ENCODE results near the gene C19orf81. TPM values are rescaled to one million over a fixed set of nuclear protein-coding genes. Genes with fewer than 3 reads are reported as not detected.
"Not testable (repeated sequence)": the region's sequence is repeated elsewhere in the genome, so short reads cannot be mapped to it uniquely, and the experiment has no call there.

C19orf81 gene
- total RNA-seq, 1 experiment from 2014 or later, result 0.41 TPM

DNA sequence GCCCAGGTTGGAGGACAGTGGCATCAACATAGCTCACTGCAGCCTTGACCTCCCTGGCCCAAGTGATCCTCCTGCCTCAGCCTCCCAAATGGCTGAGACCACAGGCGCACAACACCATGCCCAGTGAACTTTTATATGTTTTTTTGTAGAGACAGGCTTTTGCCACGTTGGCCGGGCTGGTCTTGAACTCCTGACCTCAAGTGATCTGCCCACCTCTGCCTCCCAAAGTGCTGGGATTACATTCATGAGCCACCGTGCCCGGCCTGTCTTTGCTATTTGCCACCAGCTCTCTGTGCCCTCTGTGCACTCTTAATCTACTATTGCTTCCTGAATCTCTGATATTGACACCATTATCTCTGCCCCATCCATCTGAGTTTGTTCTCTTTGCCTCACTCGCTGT lies 46.7 kb upstream of the C19orf81 start:
- H3K9me3 Mint-ChIP-seq (ENCODE audit: unreplicated experiment), result peaks cover 8% of the 10 kb centered on the region
- BruUV-seq (replicated peaks), result no TSS peak
- no peak overlapping the region for H3K4me3 ChIP-seq (ENCODE audit: low read depth, low read length)
- no peaks in the 10 kb centered on the region for H3K4me1 Mint-ChIP-seq (ENCODE audit: low read depth, unreplicated experiment)
- H3K36me3 Mint-ChIP-seq (ENCODE audit: insufficient read depth, unreplicated experiment), result no peaks in the 10 kb centered on the region
- no peak overlapping the region for H3K27ac Mint-ChIP-seq (ENCODE audit: unreplicated experiment)
- 0 out of 2 replicates have a peak, but pooled peaks cover 5% of the 10 kb centered on the region for H3K9me3 ChIP-seq
- H3K36me3 ChIP-seq (ENCODE audit: control insufficient read depth, insufficient read depth, low read length), result no peaks in the 10 kb centered on the region
- no peaks in the 10 kb centered on the region for H3K27me3 ChIP-seq (replicated peaks; ENCODE audit: control insufficient read depth, insufficient read depth, low read length)
- no peak for DNase-seq
- TF ChIP-seq, protein P1, sequence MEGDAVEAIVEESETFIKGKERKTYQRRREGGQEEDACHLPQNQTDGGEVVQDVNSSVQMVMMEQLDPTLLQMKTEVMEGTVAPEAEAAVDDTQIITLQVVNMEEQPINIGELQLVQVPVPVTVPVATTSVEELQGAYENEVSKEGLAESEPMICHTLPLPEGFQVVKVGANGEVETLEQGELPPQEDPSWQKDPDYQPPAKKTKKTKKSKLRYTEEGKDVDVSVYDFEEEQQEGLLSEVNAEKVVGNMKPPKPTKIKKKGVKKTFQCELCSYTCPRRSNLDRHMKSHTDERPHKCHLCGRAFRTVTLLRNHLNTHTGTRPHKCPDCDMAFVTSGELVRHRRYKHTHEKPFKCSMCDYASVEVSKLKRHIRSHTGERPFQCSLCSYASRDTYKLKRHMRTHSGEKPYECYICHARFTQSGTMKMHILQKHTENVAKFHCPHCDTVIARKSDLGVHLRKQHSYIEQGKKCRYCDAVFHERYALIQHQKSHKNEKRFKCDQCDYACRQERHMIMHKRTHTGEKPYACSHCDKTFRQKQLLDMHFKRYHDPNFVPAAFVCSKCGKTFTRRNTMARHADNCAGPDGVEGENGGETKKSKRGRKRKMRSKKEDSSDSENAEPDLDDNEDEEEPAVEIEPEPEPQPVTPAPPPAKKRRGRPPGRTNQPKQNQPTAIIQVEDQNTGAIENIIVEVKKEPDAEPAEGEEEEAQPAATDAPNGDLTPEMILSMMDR (IDR thresholded peaks at IDR 0.05; ENCODE audit: insufficient read depth in 1 of 2, low read depth in 1 of 2, low read length in 1 of 2, severe bottlenecking in 1 of 2, unreplicated experiment in 1 of 2), result no peak
- intact Hi-C loops (cut with micrococcal nuclease; ENCODE audit: unreplicated experiment), result no loop called here
- ChIA-PET POLR2A (no interaction called here), CTCF (interaction anchor here (0.6 kb wide), 1 partner anchor 274 kb away, joined by 5 read pairs; no protein-coding TSS in a partner anchor)
- no peak overlapping the region for H3K4me3 Mint-ChIP-seq (ENCODE audit: unreplicated experiment)
- H3K27me3 Mint-ChIP-seq (ENCODE audit: insufficient read depth, unreplicated experiment), result peaks cover 24% of the 10 kb centered on the region
- H3K4me1 ChIP-seq, result no peaks in the 10 kb centered on the region

DNA sequence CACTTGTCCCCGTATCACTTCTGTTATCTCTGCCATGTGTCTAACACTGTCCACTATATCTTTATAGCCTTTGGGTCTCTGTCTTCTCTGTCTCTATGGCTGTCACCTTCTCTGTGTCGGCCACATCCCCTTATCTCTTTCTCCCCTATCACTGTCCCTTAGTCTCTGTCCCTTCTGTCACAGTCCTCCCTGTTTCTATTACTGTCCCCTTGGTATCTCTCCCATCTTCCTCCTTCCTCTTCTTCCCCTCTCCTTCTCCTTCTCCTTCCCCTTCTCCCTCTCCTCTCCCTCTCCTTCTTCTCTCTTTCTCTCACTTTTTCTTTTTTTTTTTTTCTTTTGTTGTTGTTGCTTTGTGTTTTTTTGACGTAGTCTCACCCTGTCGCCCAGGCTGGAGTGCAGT lies 46.3 kb upstream of the C19orf81 start:
- Histone ChIP-seq H3K27me3 (replicated peaks; ENCODE audit: control insufficient read depth, insufficient read depth, low read length) (no peaks in the 10 kb centered on the region), H3K9me3 (0 out of 2 replicates have a peak, but pooled peaks cover 5% of the 10 kb centered on the region), H3K36me3 (ENCODE audit: control insufficient read depth, insufficient read depth, low read length) (no peaks in the 10 kb centered on the region), H3K4me3 (ENCODE audit: low read depth, low read length) (no peak overlapping the region), H3K4me1 (no peaks in the 10 kb centered on the region)
- Mint-ChIP-seq H3K27ac (ENCODE audit: unreplicated experiment) (no peak overlapping the region), H3K4me1 (ENCODE audit: low read depth, unreplicated experiment) (no peaks in the 10 kb centered on the region), H3K27me3 (ENCODE audit: insufficient read depth, unreplicated experiment) (peaks cover 24% of the 10 kb centered on the region), H3K36me3 (ENCODE audit: insufficient read depth, unreplicated experiment) (no peaks in the 10 kb centered on the region), H3K9me3 (ENCODE audit: unreplicated experiment) (peaks cover 12% of the 10 kb centered on the region), H3K4me3 (ENCODE audit: unreplicated experiment) (no peak overlapping the region)
- intact Hi-C loops (cut with micrococcal nuclease; ENCODE audit: unreplicated experiment), result no loop called here
- TF ChIP-seq, protein P1 (IDR thresholded peaks at IDR 0.05; ENCODE audit: insufficient read depth in 1 of 2, low read depth in 1 of 2, low read length in 1 of 2, severe bottlenecking in 1 of 2, unreplicated experiment in 1 of 2), result no peak
- ChIA-PET POLR2A (interaction anchor here (0.7 kb wide), 1 partner anchor 214 kb away, joined by 7 read pairs; no protein-coding TSS in a partner anchor), CTCF (no interaction called here)
- DNase-seq, result no peak
- BruUV-seq (replicated peaks), result no TSS peak

DNA sequence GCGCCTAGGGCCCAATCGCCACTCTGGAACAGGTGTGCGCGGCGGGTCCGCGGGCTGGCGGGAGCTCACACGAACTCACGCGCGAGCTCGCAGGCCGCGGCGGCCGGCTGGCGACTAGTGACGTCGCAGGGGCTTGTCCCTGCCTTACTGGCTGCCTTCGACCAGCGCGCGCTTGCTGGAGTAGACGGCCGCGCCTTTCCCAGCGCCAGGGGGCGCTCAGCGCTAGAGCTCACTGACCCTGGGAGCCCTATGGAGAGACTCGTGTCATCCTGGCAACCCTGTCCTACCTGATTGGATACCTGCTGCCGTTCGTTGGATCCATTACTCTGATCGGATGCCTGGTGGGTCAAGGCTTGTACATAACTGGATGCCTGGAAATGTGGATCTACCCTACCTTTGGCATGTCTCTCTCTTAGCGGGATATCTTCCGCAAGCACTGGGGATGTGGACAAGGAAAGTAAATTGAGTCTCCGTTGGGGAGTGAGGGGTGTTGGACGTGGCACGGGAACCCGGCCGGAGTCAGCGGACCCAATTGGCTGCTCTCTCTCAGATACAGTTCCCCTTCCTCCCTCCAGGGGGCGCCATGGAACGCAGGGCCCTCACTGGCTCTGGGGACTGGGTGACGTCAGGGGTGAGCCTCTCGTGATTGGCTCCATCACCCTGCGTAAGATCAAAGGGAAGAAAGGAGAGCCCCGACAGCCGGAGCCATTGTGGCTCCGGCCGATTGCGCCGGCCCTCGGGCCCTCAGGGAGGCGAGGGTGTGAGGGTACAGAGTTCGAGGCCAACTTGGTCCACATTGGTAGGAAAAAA lies 44.8 kb upstream of the C19orf81 start:
- H3K36me3 Mint-ChIP-seq (ENCODE audit: insufficient read depth, unreplicated experiment); H3K4me3 ChIP-seq (ENCODE audit: low read depth, low read length); POLR2A ChIA-PET; CTCF ChIA-PET; H3K36me3 ChIP-seq (ENCODE audit: control insufficient read depth, insufficient read depth, low read length); H3K4me1 ChIP-seq; H3K4me3 Mint-ChIP-seq (ENCODE audit: unreplicated experiment); H3K9me3 ChIP-seq; BruUV-seq (replicated peaks); DNase-seq; H3K27me3 ChIP-seq (replicated peaks; ENCODE audit: control insufficient read depth, insufficient read depth, low read length); H3K27ac Mint-ChIP-seq (ENCODE audit: unreplicated experiment); H3K4me1 Mint-ChIP-seq (ENCODE audit: low read depth, unreplicated experiment); intact Hi-C loops (cut with micrococcal nuclease; ENCODE audit: unreplicated experiment): not testable (repeated sequence)
- Mint-ChIP-seq H3K9me3 (ENCODE audit: unreplicated experiment) (peaks cover 13% of the 10 kb centered on the region), H3K27me3 (ENCODE audit: insufficient read depth, unreplicated experiment) (peaks cover 24% of the 10 kb centered on the region)

DNA sequence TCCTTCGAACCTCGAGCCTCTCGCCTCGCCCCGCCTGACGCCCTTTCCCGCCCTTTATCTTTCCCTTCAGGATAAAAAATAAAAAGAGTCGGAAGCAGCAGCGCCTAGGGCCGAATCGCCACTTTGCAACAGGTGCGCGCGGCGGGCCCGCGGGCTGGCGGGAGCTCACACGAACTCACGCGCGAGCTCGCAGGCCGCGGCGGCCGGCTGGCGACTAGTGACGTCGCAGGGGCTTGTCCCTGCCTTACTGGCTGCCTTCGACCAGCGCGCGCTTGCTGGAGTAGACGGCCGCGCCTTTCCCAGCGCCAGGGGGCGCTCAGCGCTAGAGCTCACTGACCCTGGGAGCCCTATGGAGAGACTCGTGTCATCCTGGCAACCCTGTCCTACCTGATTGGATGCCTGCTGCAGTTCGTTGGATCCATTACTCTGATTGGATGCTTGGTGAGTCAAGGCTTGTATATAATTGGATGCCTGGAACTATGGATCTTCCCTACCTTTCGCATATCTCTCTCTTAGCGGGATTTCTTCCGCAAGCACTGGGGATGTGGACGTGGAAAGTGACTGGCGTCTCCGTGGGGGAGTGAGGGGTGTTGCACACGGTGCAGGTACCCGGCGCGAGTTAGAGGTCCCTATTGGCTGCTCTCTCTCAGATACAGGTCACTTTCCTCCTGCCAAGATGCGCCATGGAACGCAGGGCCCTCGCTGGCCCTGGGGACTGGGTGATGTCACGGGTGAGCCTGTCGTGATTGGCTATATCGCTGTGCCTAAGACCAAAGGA lies 43.0 kb upstream of the C19orf81 start:
- H3K4me1 ChIP-seq; BruUV-seq (replicated peaks); POLR2A ChIA-PET; H3K36me3 ChIP-seq (ENCODE audit: control insufficient read depth, insufficient read depth, low read length); H3K4me1 Mint-ChIP-seq (ENCODE audit: low read depth, unreplicated experiment); H3K27ac Mint-ChIP-seq (ENCODE audit: unreplicated experiment); H3K27me3 ChIP-seq (replicated peaks; ENCODE audit: control insufficient read depth, insufficient read depth, low read length); H3K4me3 Mint-ChIP-seq (ENCODE audit: unreplicated experiment); CTCF ChIA-PET; DNase-seq; intact Hi-C loops (cut with micrococcal nuclease; ENCODE audit: unreplicated experiment); H3K36me3 Mint-ChIP-seq (ENCODE audit: insufficient read depth, unreplicated experiment); H3K4me3 ChIP-seq (ENCODE audit: low read depth, low read length); H3K9me3 ChIP-seq: not testable (repeated sequence)
- Mint-ChIP-seq H3K27me3 (ENCODE audit: insufficient read depth, unreplicated experiment) (peaks cover 17% of the 10 kb centered on the region), H3K9me3 (ENCODE audit: unreplicated experiment) (peaks cover 13% of the 10 kb centered on the region)

Data from Caco-2 (cell line).